K562 (cell line): ENCODE measurements around the gene CHD3. TPM values are rescaled to one million over a fixed set of nuclear protein-coding genes. Genes with fewer than 3 reads are reported as not detected.

Experiments used
- ESRRB ChIP-seq: fragments of 250-450 bp; sonication (Bioruptor Pico); IDR thresholded peaks from 2 replicates; pipeline ENCODE4 v1.5.0; 2020; ENCODE audit warnings: mild to moderate bottlenecking, moderate library complexity, borderline replicate concordance
- FOXK2 ChIP-seq, 2 experiments: fragments of 450-650 bp; IDR thresholded peaks in 1 of 2; conservative IDR thresholded peaks in 1 of 2; 2 replicates each; pipeline ENCODE4 v1.6.1; 2016; ENCODE audit warnings: low read depth in 2 of 2, mild to moderate bottlenecking in 1 of 2
- HMGXB4 ChIP-seq: sonication (generic); formaldehyde crosslinking; IDR thresholded peaks from 2 replicates; pipeline ENCODE4 v1.8.1; 2023; ENCODE audit warnings: mild to moderate bottlenecking, missing genetic modification reagents
- MAFK ChIP-seq: IDR thresholded peaks from 2 replicates; pipeline ENCODE4 v1.6.1; 2011; ENCODE audit warnings: low read length, improper control_type of control experiment
- MTA2 ChIP-seq: fragments of 450-650 bp; IDR thresholded peaks from 2 replicates; pipeline ENCODE4 v1.6.1; 2016; ENCODE audit warnings: low read depth
- NFXL1 ChIP-seq: fragments of 450-650 bp; formaldehyde crosslinking; IDR thresholded peaks from 2 replicates; pipeline ENCODE4 v1.4.0; 2021; ENCODE audit warnings: mild to moderate bottlenecking
- RAD21 ChIP-seq, 2 experiments: fragments of 250-450 bp in 1 of 2; fragments of 450-650 bp in 1 of 2; sonication (Bioruptor Pico) in 1 of 2; formaldehyde crosslinking in 1 of 2; IDR thresholded peaks in 1 of 2; conservative IDR thresholded peaks in 1 of 2; 2 replicates each; pipeline versions ENCODE4 v1.4.0 to v1.8.0; 2020 to 2022; ENCODE audit warnings: mild to moderate bottlenecking in 2 of 2, moderate library complexity in 1 of 2
- RCOR1 ChIP-seq, 2 experiments: IDR thresholded peaks; 2 replicates each; pipeline ENCODE4 v1.6.1; 2012; ENCODE audit warnings: low read depth in 2 of 2, low read length in 2 of 2, borderline replicate concordance in 1 of 2, improper control_type of control experiment in 1 of 2
- RREB1 ChIP-seq: fragments of 250-450 bp; sonication (Bioruptor Pico); IDR thresholded peaks from 2 replicates; pipeline ENCODE4 v1.4.0; 2020
- SIN3A ChIP-seq, 2 experiments: fragments of 150-350 bp in 1 of 2; IDR thresholded peaks; 2 replicates each; pipeline ENCODE4 v1.6.1; 2011 to 2016; ENCODE audit warnings: borderline replicate concordance in 2 of 2, low read depth in 2 of 2, low read length in 2 of 2, mild to moderate bottlenecking in 2 of 2, moderate library complexity in 2 of 2; ENCODE audit not compliant: control insufficient read depth in 1 of 2
- TOE1 ChIP-seq, 2 experiments: fragments of 450-650 bp in 1 of 2; sonication (generic) in 1 of 2; formaldehyde crosslinking in 1 of 2; IDR thresholded peaks; 2 replicates each; pipeline versions ENCODE4 v1.7.1 to v1.8.0; 2016 to 2022; ENCODE audit warnings: borderline replicate concordance in 2 of 2, mild to moderate bottlenecking in 2 of 2, antibody characterized with exemption in 1 of 2, inconsistent platforms in 1 of 2, low read depth in 1 of 2, missing genetic modification reagents in 1 of 2, moderate library complexity in 1 of 2
- ZBTB7A ChIP-seq: IDR thresholded peaks from 2 replicates; pipeline ENCODE4 v1.6.1; 2011; ENCODE audit warnings: low read depth, mild to moderate bottlenecking, low read length, moderate library complexity, borderline replicate concordance; ENCODE audit not compliant: control insufficient read depth
- ZC3H8 ChIP-seq: fragments of 450-650 bp; IDR thresholded peaks from 2 replicates; pipeline ENCODE4 v1.6.1; 2017
- polyA plus RNA-seq, 8 experiments: library from polyadenylated mRNA; depleted of rRNA in 4 of 8; stranded (reverse) in 5 of 8; unstranded in 3 of 8; fragments of >200 nt; fragmentation: Nextera tagmentation in 2 of 8; fragmentation: Illumina TruSeq in 1 of 8; extraction: Ambion mirVana in 2 of 8; extraction: Trizol in 1 of 8; gene quantifications; 2 replicates each; pipeline versions ENCODE4 v1.2.1 to v1.2.3, GENCODE V29; 2011 to 2014; ENCODE audit warnings: inconsistent platforms in 1 of 8, missing spikeins in 1 of 8
- total RNA-seq, 7 experiments: library from RNA; depleted of rRNA in 6 of 7; stranded (reverse); fragments of >200 nt in 6 of 7; fragmentation: Illumina TruSeq in 2 of 7; extraction: Trizol in 2 of 7; gene quantifications; 2 replicates each; pipeline versions ENCODE4 v1.2.1 to v1.2.3, GENCODE V29; 2011 to 2021; ENCODE audit warnings: low replicate concordance in 1 of 7
- TF ChIP-seq, protein P1 (sequence below), 3 experiments: IDR thresholded peaks in 2 of 3; conservative IDR thresholded peaks in 1 of 3; 2 replicates each; pipeline ENCODE4 v1.5.1; 2011 to 2012; ENCODE audit warnings: low read length in 3 of 3, mild to moderate bottlenecking in 3 of 3, control low read depth in 2 of 3, improper control_type of control experiment in 1 of 3, inconsistent platforms in 1 of 3, low read depth in 1 of 3, mixed read lengths in 1 of 3, moderate library complexity in 1 of 3; ENCODE audit not compliant: insufficient read depth in 2 of 3

CHD3 gene
- total and polyA plus RNA-seq, 9 of the 15 experiments (the other 6 are each of a cell fraction or from before 2014, with no cell fraction given): 0.39 to 38.2 (median 21.2) TPM

DNA sequence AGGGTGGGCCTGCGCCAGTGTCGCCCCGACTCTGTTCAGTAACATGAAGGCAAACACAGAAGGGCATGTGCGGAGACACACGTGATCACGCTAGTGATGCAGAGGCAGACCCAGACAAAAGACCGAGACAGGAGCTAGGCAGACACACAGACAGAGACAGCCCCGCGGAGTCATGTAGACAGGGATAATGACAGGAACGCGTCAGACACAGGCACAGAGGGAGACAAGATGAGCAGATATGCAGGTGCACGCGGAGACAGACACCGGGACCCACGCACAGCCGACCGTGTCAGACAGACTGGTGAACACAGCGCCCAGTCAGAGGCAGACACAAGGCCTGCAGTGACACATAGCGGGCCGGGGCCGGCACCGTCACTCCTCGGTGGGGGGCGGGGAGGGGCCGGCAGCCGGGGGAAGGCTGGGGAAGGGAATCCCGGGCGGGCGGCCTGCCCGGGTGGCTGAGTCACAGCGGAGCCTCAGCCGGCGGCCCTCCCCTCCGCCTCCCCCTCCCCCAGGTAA, 47.1 kb upstream of the CHD3 start (continued):
- TF ChIP-seq RREB1 (CRISPR knock-in tag) (no peak), ESRRB (CRISPR knock-in tag) (no peak), MAFK (no peak), SIN3A (IDR thresholded peaks at IDR 0.05; ENCODE audit: borderline replicate concordance in 2 of 2, control insufficient read depth in 1 of 2, low read depth in 2 of 2, low read length in 2 of 2) (peak in 1 of 2 experiments; percentile 6; a peak in 2 of 4 replicates), ZBTB7A (no peak; the same call in 1 of the 2 replicates), ZC3H8 (no peak), TOE1 (IDR thresholded peaks at IDR 0.05; ENCODE audit: borderline replicate concordance) (peak; percentile 61; the same call in 1 of the 2 replicates), TOE1 (CRISPR knock-in tag; IDR thresholded peaks at IDR 0.05; ENCODE audit: borderline replicate concordance, low read depth) (no peak), NFXL1 (no peak), RCOR1 (IDR thresholded peaks at IDR 0.05; ENCODE audit: borderline replicate concordance in 1 of 2, low read depth in 2 of 2, low read length in 2 of 2) (peak in 1 of 2 experiments; percentile 43; a peak in 1 of 4 replicates), FOXK2 (conservative IDR thresholded peaks at IDR 0.05 in 1 of 2, IDR thresholded peaks at IDR 0.05 in 1 of 2; ENCODE audit: low read depth in 2 of 2) (peak in 1 of 2 experiments; percentile 50; a peak in 1 of 4 replicates), RAD21 (CRISPR knock-in tag; conservative IDR thresholded peaks at IDR 0.05 in 1 of 2, IDR thresholded peaks at IDR 0.05 in 1 of 2) (peak; percentile 29 to 43; a peak in 3 of 4 replicates), HMGXB4 (CRISPR knock-in tag) (no peak), MTA2 (0 out of 2 replicates have a peak, but pooled peaks have one; percentile 5)
- TF ChIP-seq, protein P1, sequence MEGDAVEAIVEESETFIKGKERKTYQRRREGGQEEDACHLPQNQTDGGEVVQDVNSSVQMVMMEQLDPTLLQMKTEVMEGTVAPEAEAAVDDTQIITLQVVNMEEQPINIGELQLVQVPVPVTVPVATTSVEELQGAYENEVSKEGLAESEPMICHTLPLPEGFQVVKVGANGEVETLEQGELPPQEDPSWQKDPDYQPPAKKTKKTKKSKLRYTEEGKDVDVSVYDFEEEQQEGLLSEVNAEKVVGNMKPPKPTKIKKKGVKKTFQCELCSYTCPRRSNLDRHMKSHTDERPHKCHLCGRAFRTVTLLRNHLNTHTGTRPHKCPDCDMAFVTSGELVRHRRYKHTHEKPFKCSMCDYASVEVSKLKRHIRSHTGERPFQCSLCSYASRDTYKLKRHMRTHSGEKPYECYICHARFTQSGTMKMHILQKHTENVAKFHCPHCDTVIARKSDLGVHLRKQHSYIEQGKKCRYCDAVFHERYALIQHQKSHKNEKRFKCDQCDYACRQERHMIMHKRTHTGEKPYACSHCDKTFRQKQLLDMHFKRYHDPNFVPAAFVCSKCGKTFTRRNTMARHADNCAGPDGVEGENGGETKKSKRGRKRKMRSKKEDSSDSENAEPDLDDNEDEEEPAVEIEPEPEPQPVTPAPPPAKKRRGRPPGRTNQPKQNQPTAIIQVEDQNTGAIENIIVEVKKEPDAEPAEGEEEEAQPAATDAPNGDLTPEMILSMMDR (IDR thresholded peaks at IDR 0.05 in 2 of 3, conservative IDR thresholded peaks at IDR 0.05 in 1 of 3; ENCODE audit: insufficient read depth in 2 of 3, low read depth in 1 of 3, low read length in 3 of 3): peak; percentile 22 to 60 (median 41); a peak in 4 of 6 replicates
